Measurements from ENCODE around the gene SRI.

Gene SRI

DNA sequence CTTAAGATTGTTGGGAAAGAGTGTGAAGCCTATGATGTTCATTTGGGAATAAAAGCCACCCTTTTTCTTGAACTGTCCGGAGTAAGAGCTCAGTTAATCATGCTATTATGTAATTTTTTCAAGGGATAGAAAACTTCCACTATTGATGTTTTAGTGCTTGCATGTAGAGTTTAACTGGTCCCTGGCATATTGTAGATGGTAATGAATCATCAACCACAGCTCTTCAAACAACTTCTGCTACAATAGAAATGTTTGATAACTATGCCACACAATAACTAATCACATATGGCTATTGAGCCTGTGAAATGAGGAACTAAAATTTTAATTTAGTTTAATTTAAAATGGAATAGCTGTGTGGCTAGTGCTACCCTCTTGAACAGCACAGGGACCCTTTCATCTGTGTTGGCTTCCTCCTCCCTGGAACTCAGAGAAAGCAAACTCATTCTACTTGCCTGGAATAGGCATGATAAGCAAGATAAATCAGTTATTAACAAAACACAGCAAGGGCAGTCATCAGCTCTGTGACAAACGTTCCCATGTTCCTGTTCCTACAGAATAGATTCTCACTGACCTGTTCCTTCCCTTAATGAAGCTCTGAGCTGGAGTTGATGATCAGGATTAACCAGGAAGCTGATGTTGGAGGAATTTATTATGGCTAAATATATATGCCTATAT is 4.9 kb upstream of the SRI start:
- peak; percentile 11 to 18 for DNase-seq

DNA sequence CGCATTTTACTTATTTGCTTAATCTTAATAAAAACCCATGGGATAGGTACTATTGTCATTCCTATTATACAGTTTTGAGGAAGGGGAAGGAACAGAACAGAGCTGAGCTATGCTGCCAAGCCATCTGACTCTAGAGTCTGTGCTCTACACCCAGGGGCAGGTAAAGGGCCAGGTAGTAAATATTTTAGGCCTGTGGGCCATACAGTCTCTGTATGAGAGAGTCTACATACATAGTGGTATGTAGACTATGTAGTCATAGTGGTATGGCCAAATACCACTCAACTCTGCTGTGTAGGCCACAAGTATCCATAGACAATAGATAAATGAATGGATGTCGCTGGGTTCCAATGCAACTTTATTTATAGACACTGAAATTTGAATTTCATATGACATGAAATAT is 3.4 kb upstream of the SRI start:
- no peak for DNase-seq

DNA sequence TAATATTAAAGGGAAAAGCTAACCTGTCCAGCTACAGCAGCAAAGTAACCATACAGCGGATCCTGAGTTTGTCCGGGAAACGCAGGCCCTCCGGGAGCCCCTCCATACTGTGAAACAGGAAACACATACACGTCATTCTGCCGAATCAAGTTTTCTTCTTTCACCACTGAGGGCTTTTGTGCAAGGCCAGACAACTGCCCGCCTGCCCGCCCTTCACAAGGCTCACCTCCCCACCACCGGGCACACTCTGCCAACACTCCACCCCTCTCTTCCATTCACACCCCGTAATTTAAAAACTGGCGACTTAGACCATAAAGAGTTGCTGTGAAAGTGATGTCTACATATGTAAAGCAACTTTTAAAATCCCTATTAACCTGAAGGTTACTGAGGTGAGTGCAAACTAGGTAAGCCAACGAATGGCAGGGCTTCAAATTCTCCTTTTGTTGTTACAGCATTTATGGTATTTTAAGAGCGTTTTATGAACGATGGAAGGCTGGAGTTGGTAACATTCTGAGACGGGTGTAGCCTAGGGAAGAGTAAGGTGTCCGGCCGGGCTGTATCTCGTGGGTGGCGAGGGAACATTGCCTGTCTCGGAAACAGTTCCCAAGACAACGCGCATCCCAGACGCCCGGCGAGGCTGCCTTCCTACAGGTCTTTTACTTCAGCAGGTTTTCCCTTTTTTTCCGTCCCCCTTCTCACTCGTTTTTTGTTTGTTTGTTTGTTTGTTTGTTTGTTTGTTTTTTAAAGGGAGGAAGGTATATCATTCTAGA is 817 bp downstream of the SRI start:
- peak; percentile 43 to 48 for DNase-seq

DNA sequence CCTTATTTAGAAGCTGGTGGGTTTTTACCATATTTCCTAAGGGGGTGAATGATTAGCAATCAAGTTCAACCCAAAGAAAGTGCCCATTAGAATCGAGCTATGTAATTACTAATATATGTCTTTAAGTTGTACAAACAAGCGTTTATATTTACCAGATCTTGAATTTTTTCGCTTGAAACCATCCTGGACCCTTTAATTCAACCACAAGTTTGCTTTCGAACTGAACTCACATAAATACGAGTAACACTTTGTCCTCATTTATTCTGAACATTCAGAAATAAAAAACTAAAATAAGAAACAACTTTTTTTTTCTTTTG is 1.5 kb downstream of the SRI start:
- DNase-seq = no peak

DNA sequence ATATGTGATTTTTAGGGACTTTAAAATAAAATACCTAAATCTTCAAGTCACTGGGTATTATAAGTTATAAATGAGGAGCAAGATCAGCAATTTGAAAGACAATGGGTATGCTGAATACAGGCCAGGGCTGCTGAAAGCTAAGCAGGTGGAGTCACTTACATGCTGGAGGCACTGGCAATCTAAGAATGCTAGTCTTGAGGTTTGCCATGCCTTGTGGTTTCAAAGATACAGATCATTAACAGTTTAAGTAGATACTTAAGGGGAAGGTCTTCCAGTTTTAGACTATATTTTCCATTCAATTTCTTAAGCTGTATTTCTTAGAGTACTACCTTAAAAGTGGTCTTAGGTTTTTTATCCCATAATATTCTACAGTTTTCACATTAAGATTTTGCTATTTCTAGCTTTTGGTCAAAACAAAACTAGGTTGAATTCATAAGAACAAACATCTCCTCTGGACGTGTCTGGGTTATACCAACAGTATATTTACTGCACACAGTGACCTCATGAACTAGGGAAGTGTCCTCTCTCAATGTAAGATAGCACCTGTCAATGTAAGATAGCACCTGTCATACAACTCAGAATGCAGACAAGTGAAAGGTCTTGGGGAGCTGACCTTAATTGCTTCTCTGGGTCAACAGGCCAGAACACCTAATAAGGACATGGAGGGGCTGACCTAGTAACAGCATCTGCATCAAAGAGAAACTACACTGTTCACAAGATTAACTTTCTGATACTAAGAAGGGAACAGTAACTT is 2.0 kb downstream of the SRI start:
- DNase-seq = peak; percentile 29 to 66

DNA sequence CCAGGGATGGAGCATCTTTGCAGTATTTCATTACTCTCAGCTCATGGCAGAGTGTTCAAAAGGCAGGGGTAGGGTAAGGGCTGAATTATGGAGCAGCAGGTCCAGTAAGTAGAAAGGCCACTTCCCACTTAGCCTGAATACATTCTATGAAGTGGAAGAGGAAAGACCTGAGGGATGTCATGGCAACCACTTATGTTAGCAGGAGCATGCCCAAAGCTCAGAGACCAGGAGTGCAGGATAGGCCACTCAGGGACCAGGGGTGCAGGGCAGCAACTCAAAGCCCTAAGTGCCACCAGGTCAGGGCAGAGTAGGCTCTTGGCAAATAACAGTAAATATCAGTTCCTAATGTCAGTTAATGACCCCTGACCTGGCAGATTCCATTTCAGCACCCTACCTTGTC is 3.6 kb downstream of the SRI start:
- DNase-seq = no peak

DNA sequence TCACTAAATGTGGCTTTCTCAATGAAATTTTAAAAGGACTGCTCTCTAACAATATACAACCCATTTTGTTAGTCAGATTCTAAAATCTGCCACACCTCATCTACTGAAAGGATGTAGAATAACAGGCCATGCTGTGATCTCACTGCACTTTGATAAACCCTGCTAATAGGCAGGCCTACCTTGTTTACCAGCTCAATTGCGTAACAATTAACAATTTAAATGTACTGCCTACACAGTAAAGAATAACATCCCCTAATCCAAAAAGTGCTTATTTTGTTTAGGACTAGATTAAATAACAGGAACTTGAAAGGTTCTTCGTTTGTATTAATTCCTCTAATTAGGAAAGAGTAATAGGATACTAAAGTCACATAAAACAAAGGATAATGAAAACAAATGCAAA is 4.5 kb downstream of the SRI start:
- no peak for DNase-seq

DNA sequence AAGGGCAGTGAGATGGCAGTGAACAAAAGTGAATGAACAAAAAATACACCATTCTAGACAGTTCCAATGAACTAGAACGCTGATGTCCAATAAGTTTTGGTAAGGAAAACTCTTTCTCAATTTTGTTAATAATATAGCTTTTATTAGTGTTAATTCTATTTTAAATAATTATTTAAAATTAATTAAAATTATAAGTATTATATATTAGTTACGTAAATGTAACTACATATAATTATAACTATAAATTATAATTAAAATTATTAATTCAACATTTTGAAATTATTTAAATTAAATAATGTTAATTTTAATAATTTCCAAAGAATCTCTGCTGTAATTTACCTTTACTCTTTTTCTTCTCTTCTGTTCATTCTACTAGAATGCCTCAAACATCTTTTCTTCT is 5.4 kb downstream of the SRI start:
- DNase-seq = no peak

DNA sequence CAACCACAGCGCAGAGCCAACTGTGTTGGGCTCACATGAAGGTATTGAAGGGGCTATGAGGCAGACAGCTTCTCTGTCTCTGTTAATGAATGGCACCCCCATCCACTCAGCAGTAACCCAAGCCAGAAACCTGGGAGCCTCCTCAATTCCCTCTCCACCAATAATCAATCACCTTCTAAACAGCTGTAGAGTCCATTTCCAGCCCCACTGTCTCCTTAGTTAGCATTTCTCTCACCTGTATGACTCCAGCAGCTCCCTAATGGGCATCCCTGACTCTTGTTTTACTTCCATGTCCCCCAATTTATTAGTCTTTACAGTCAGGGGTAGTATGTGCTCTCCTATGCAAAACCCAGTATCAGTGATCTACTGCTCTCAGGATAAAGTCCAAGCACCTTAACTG is 6.9 kb downstream of the SRI start:
- DNase-seq = no peak

DNA sequence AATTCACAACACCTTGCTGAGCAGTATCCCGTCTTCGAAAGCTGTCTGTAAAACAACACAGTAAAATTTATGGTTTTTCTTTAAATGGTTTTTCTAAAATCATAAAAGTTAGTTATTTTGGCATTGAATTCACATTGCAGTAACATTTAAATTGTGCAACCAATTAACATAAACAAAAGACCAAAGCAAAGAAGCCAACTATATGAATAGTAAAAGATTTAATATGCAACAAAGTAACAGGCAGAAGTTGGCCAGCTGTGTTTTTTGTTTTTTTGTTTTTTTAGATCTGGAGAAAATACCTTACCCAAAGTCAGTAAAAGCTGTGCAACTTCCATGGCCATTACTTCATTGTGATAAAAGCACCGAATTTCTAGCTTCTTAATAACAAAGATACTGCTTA is 11.3 kb downstream of the SRI start:
- DNase-seq = no peak

DNA sequence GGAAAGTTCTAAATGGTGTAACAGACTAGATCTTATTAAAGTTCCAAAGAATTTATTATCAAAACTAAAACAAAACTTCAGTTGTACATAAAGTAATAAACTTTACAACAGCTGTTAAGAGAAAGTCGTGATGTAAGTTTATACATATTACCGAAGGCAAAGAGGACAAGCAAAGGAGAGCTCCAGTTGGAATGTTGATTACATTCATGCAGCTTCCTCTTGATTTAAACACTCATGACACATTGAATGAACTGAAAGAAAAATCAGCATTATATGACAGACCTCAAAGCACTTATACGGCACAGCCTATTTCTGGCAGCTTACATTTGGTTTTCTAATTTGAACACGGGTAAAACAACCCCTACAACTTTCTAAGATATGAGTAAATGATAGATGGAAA is 13.6 kb downstream of the SRI start:
- DNase-seq = no peak

DNA sequence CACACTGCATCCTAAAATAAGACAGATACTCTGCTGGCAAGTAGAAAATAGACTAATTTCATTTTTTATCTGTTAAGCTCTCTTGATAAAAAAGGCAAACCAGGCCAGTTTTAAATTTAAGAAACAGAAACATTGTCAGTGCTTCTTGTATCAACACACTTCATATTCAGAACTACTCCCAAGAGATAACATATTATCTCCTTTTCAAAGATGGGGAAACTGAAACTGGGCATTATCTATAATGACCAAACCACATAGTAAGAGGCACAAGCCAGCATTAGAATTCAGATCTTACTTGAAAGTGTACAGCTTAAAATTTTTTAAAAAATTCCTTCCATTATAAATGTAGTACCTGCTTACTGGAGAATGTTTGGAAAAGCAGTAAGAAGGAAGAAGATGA is 14.7 kb downstream of the SRI start:
- no peak for DNase-seq

DNA sequence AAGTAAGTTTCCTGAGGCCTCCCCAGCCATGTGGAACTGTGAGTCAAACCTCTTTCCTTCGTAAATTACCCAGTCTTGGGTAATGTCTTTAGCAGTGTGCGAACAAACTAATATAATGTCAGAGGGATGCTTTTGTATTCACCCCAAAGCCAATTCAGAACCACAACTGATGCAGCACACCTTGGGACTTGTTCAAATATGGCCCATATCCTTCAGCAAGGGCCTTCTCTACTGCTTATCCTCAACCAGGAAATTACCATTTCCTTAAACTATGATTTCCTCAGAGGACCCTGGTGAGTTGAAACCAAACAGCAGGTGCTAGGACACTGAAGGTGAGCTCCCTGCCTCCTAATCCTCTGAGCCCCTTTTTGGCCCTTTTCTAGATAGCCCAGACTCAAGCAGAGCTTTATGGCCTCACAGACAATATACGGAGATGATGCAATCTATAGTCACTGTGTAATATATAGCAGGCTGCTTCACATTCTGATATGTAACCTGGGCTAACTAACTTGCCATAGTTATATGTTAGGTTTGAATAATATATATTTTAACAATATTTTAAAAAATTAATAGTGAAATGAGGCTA is 15.2 kb downstream of the SRI start:
- no peak for DNase-seq

DNA sequence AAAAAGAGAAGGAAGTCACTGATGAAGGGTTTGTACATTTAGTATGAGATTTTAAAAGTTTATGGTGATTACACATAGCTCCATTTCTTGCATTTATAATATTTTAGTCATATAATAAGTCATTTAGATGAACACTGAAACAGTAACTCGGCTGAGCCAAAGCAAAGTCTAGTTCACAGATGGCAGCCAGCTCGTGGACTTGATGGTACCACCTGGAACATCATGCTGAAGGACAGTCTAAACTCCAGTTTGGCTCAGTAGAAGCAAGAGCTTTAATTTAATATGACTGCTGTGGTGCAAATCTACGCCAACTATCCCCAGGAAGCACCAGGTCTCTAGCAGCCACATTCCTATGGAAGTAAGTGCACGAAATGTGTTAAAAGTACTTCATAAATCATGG is 16.4 kb downstream of the SRI start:
- no peak for DNase-seq

DNA sequence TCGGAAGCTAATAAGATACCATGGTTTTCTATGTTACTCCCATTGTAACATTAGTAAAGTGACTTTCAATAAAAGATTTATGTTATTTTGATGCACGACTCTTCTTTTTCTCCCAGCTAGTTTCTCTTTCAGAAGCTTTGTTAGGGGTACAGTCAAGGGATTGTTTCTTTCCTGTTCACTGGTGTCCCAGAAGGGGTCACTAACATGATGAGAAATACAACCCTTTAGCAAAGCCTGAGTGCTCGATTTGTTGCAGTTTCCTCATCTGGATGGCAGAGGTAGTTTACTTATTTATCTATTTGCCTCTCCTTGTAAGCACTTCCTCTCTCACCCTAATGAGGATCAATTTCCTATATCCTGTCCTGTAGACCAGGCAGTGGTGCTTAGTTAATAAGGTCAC is 17.0 kb downstream of the SRI start:
- DNase-seq = no peak

DNA sequence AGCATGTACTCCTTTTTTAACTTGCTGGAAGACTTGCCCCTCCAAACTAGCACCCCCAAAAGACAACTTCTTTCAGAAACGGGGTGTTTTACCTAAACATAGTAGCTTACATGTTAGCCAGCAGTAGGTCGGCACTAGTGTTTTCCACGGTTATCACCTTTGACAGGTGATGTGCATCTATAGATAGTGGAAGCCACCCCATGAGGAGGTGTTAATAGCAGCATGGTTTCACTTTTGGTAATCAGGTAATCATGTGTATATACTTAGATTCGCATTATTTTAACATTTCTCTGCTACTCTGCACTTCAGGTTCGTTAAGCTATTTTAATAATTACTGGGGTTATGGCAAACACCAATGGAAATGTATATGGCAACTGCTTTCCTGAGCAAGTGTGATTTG is 17.6 kb downstream of the SRI start:
- DNase-seq = no peak

DNA sequence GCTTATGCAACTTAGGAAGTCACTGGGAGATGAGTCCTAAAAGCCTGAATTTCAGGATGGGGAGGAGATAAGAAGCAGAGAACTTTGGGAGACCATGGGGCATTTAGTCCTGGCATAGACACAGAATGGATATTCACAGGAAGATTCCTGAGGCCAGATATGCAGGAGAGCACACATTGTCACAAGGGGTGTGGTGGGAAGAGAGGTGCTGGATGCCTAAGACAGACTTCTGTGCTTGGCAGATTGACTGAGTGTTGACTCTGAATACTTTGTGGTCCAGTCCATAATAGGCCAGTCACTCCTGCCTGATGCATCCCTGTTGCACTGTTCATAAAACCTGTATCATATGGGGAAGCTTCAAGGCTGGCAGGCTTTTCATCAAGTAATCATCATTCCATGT is 18.5 kb downstream of the SRI start:
- DNase-seq = no peak

DNA sequence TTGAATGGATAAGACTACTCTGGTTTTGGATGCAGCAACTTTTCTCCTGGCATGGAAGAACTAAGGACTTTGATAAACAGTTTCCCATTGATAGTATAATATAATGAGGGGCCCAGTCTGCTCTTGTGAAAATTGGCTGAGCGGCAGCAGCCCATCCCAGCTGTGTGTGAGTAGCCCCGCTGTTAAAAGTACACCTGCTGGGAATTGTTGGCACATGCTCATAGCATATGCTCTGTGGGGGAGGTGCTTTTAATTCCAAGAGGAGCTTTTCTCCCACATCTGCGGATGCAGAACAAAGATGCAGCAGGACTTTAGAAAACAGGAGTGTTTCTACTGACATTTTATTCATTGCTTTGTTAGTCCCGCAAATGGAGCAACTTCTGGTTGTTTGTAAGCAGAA is 19.0 kb downstream of the SRI start:
- DNase-seq = no peak

DNA sequence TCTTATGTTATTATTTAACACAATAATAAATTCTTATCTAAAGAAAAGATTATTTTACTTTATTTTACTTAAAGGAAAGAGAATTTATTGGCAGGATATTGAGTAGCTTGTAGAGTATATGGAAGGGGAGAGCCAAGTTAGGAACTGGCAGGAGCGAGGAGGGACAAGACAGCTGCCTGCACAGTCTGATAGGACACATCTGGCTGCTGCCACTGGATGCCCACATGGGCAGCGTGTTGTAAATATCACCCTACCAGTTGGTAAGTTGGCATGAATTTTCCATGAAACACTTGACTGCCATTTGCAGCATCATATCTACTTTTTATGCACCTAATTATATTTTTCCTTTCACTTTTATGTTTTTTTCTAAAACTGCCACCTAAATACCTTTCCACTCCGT is 19.6 kb downstream of the SRI start:
- DNase-seq = no peak

DNA sequence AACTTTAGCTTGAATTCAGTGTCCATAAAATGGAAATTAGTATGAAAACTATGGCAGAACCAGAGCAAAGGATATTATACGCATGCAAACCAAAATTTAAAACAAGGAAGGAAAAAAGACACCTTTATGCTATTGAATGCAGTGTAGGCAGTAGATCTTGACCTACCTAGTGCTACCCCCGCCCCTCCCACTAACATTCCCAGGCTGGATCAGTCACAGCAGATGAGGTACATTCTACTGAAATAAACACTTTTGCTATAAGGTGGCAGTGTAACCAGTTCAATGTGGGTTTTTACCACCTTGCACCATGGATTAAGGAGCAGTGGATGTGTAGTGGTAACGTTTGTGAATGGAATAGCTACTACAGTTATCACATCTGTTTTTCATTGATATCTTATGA is 27.9 kb downstream of the SRI start:
- DNase-seq = no peak

DNA sequence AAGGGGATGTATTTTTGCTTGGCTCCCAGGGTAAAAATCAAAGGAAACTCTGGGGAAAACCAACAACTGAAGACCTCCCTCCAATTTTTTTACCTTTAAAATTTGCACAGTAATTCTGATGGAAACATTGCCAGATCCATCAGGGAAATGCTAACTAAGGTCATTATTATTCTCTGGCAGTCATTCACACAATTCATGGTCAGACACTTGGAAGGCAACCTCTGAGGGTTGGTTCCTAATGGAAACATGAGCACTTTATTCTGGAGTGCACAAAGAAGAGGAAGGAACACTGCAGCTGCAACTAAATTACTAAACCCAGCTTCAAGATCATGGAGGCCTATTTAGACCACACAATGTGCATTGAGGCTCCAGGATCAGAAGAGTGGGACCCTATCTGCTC is 34.2 kb downstream of the SRI start:
- no peak for DNase-seq

DNA sequence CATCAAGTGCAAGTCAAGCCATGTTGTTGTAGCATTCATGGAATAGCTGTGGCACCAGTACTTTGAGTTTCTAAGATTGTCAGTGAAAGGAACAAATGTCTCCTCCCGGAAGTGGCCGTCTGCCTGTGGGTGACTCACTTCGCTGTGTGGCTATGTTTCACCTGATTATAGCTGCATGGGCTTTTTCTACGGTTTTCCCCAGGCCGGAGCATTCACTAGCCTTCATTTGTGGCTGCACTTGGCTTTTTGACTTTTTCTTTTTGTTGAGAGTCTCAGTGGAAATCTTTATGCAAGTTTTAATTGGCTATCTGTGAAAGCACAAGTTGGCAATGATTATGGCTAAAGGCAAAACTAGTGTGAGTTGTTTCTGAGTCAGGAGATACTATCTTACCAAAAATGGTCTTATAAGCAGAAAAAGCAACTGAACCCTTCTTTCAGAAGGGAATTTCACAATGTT is 35.0 kb downstream of the SRI start:
- peak; percentile 21 to 24 for DNase-seq

DNA sequence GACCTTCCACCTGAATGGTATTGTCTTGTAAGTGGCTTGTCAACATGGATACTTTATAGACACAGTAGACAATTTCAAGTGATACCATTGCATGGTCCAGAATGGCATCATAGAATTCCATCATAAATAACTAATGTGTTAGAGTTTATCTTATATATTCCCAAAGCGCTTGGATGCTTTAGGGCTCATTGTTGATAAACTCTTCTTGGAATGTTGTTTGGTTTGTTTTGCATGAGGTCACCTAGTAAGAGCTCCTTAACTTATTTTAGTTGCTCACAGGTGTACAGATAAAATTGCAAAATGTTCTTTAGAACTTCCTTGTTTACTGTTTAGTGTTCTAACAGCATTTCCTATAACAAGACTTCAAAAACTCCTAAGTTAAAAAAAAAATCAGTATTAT is 36.8 kb downstream of the SRI start:
- DNase-seq = no peak

DNA sequence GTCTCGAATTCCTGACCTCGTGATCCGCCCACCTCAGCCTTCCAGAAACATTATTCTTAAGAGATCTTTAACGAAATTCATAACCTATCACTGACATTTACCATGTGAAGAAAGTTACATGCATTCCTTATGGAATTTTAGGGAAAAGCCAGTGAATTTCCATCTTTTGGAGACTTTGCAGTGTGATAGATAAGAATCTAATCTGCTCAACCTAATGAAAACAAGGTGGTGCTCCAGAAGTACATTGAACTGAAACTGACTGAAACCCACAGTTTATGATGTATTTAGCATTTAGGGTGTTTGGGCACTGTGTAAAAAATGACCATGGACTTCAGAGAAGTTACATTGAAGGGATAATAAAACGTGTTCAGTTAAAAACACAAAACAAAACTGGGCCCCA is 43.6 kb downstream of the SRI start:
- DNase-seq = no peak

All from Kasumi-1 (cell line).